Measurements from ENCODE around the gene RAPGEF1.

The RAPGEF1 gene

GRCh38 chr9:131728961-131729360 lies 10.9 kb downstream of the RAPGEF1 start:
- H3K9me3 ChIP-seq (ENCODE audit: control insufficient read depth, insufficient read depth, low read depth, low read length): no peaks in the 10 kb centered on the region
- ChIA-PET CTCF (interaction anchor here (0.6 to 5.3 kb wide), 7 partner anchors 8 to 1225 kb away, joined by 3 to 38 read pairs (median 3); partner anchors contain the start of gene RAPGEF1), POLR2A (no interaction called here)
- H3K4me3 ChIP-seq (ENCODE audit: low read depth, low read length): no peak overlapping the region
- no peak overlapping the region for H3K27ac ChIP-seq (ENCODE audit: extremely low read depth, low read depth, low read length)
- no peaks in the 10 kb centered on the region for H3K36me3 ChIP-seq (ENCODE audit: control insufficient read depth in 2 of 2, insufficient read depth in 1 of 2, low read length in 2 of 2)
- TF ChIP-seq ZNF280C (tag by site-specific recombination; IDR thresholded peaks at IDR 0.05): no peak
- no peak for TF ChIP-seq HOXA7 (CRISPR knock-in tag; IDR thresholded peaks at IDR 0.05; ENCODE audit: borderline replicate concordance)
- no peak for TF ChIP-seq ZBTB44 (tag by site-specific recombination; IDR thresholded peaks at IDR 0.05)
- TF ChIP-seq ZNF2 (tag by site-specific recombination; IDR thresholded peaks at IDR 0.05): no peak
- TF ChIP-seq ZBTB8A (tag by site-specific recombination; IDR thresholded peaks at IDR 0.05): no peak
- no peak for TF ChIP-seq ZFP37 (tag by site-specific recombination; IDR thresholded peaks at IDR 0.05)
- TF ChIP-seq ZNF423 (tag by site-specific recombination; IDR thresholded peaks at IDR 0.05): no peak
- TF ChIP-seq ZBTB17 (tag by site-specific recombination; IDR thresholded peaks at IDR 0.05): no peak
- no peak for TF ChIP-seq ZNF274 (IDR thresholded peaks at IDR 0.05; ENCODE audit: low read length)
- TF ChIP-seq ZNF274 (tag by site-specific recombination; IDR thresholded peaks at IDR 0.05; ENCODE audit: borderline replicate concordance): no peak
- H3K4me1 ChIP-seq (ENCODE audit: control insufficient read depth, insufficient read depth, low read length): peaks cover 19% of the 10 kb centered on the region

- peaks cover 15% of the 10 kb centered on the region for H3K4me1 ChIP-seq (ENCODE audit: control insufficient read depth, insufficient read depth, low read length)
- ChIA-PET CTCF (interaction anchor here (0.6 to 5.3 kb wide), 7 partner anchors 9 to 104 kb away, joined by 3 to 38 read pairs (median 3); partner anchors contain the start of gene RAPGEF1), POLR2A (interaction anchor here (1.4 kb wide), 1 partner anchor 14 kb away, joined by 4 read pairs; no protein-coding TSS in a partner anchor)
- no peak for TF ChIP-seq ZFP69B (tag by site-specific recombination; IDR thresholded peaks at IDR 0.05)
- no peak for TF ChIP-seq SCRT2 (tag by site-specific recombination; IDR thresholded peaks at IDR 0.05)
- TF ChIP-seq ZNF521 (tag by site-specific recombination; IDR thresholded peaks at IDR 0.05): no peak
- no peak for TF ChIP-seq ATF2 (tag by site-specific recombination; IDR thresholded peaks at IDR 0.05; ENCODE audit: low read depth)
- no peak for TF ChIP-seq ZNF24 (tag by site-specific recombination; IDR thresholded peaks at IDR 0.05)
- TF ChIP-seq ELK4 (IDR thresholded peaks at IDR 0.05; ENCODE audit: borderline replicate concordance, low read depth, low read length): no peak
- no peak for TF ChIP-seq KLF7 (tag by site-specific recombination; IDR thresholded peaks at IDR 0.05; ENCODE audit: borderline replicate concordance)
- TF ChIP-seq ZNF433 (tag by site-specific recombination; IDR thresholded peaks at IDR 0.05; ENCODE audit: low read depth): no peak
- no peak for TF ChIP-seq ZNF169 (tag by site-specific recombination; IDR thresholded peaks at IDR 0.05)
- no peak for TF ChIP-seq ZNF366 (tag by site-specific recombination; conservative IDR thresholded peaks at IDR 0.05)
- TF ChIP-seq ZNF280C (tag by site-specific recombination; IDR thresholded peaks at IDR 0.05): no peak
- no peak for TF ChIP-seq ZNF18 (tag by site-specific recombination; IDR thresholded peaks at IDR 0.05)
- no peaks in the 10 kb centered on the region for H3K36me3 ChIP-seq (ENCODE audit: control insufficient read depth in 2 of 2, insufficient read depth in 1 of 2, low read length in 2 of 2)
- H3K27ac ChIP-seq (ENCODE audit: extremely low read depth, low read depth, low read length): no peak overlapping the region
- H3K9me3 ChIP-seq (ENCODE audit: control insufficient read depth, insufficient read depth, low read depth, low read length): no peaks in the 10 kb centered on the region
- H3K4me3 ChIP-seq (ENCODE audit: low read depth, low read length): no peak overlapping the region
Measured at GRCh38 chr9:131728546-131728910, 11.3 kb downstream of the RAPGEF1 start.
